Measurements from ENCODE around the gene SUMF1.

SUMF1 gene

GRCh38 chr3:4466741-4467521 is at the start of gene SUMF1:
Gene SUMF1, minus strand, starts transcription at chr3:4467269. Its CDS starts 24 bp downstream, at chr3:4467245.
- no peak for DNase-seq

- no peak for DNase-seq
Measured at GRCh38 chr3:4515916-4516579, 49.0 kb upstream of the SUMF1 start.

- DNase-seq = no peak
Measured at GRCh38 chr3:4514916-4515315, 47.8 kb upstream of the SUMF1 start.

GRCh38 chr3:4514321-4514720 is 47.3 kb upstream of the SUMF1 start:
- no peak for DNase-seq

- no peak for DNase-seq
Measured at GRCh38 chr3:4512895-4513616, 46.0 kb upstream of the SUMF1 start.

- no peak for DNase-seq
Measured at GRCh38 chr3:4511491-4512262, 44.6 kb upstream of the SUMF1 start.

GRCh38 chr3:4509983-4510755 is 43.1 kb upstream of the SUMF1 start:
- DNase-seq = no peak

- DNase-seq = no peak
Measured at GRCh38 chr3:4509043-4509442, 42.0 kb upstream of the SUMF1 start.

- DNase-seq = no peak
Measured at GRCh38 chr3:4508048-4508981, 41.2 kb upstream of the SUMF1 start.

GRCh38 chr3:4507024-4507596 is 40.0 kb upstream of the SUMF1 start:
- no peak for DNase-seq

GRCh38 chr3:4506559-4507023 is 39.5 kb upstream of the SUMF1 start:
- DNase-seq = no peak

GRCh38 chr3:4505688-4506558 is 38.9 kb upstream of the SUMF1 start:
- no peak for DNase-seq

- DNase-seq = no peak
Measured at GRCh38 chr3:4504340-4505261, 37.5 kb upstream of the SUMF1 start.

- DNase-seq = no peak
Measured at GRCh38 chr3:4503050-4503449, 36.0 kb upstream of the SUMF1 start.

GRCh38 chr3:4501927-4502326 is 34.9 kb upstream of the SUMF1 start:
- DNase-seq = no peak

GRCh38 chr3:4501437-4501836 is 34.4 kb upstream of the SUMF1 start:
- DNase-seq = no peak

- no peak for DNase-seq
Measured at GRCh38 chr3:4498446-4498845, 31.4 kb upstream of the SUMF1 start.

GRCh38 chr3:4497843-4498324 is 30.8 kb upstream of the SUMF1 start:
- no peak for DNase-seq

All from SIG-M5 (cell line).